ENCODE results near the gene TP53RK.
"Not testable (repeated sequence)": the region's sequence is repeated elsewhere in the genome, so short reads cannot be mapped to it uniquely, and the experiment has no call there.

Gene TP53RK

DNA sequence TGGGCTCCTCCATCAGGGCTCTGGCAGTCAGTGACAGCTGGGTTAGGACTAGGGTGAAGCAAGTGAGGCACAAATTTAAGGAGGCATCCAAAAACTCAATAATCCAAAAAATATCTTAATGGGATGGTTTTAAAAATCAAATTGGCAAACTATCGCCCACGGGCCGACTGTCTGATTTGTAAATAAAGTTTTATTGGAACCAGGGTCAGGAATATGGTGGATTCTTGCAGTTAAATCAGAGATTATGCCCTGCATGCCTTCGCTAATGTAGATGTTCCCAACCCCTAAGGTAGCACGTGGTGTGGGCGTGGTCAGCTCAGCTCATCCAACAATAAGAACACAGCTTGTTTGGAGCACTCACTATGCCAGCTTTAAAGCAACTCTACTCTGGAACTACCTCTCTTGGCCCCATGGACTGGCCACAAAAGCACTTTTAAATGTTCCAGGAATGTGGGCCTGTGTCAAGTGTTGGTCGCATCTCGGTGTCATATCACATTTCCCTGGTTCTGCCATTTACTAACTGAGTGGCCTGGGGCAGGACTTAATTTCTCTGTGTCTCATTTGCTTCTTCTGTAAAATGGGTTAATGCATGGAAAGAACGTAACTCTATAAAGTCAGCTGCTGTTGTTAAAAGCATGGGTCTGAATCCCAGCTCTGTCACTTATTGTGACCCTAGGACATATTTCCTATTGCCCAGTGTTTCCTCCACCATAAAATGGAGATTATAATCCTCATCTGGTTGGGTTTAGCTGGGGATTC, 7.0 kb downstream of the TP53RK start:
- DNase-seq: no peak

GRCh38 chr20:46681032-46681854, 8.0 kb downstream of the TP53RK start:
- DNase-seq: peak in 1 of 2 experiments; percentile 10

DNA sequence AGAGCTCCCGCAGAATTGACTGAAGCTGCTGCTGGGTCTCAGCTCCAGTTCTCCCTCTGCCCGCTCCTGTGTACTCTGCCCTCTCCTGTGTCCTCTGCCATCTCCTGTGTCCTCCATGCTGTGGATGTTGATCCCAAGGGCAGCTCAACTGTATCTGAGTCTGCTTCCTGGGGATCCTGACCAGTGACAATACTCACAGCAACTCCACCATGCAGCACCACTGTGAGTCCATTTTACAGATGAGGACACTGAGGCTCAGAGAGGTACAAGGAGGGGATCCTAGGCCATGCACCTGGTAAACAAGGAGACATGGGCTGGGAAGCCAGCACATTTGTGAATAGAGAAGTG, 8.6 kb downstream of the TP53RK start:
- no peak for DNase-seq

DNA sequence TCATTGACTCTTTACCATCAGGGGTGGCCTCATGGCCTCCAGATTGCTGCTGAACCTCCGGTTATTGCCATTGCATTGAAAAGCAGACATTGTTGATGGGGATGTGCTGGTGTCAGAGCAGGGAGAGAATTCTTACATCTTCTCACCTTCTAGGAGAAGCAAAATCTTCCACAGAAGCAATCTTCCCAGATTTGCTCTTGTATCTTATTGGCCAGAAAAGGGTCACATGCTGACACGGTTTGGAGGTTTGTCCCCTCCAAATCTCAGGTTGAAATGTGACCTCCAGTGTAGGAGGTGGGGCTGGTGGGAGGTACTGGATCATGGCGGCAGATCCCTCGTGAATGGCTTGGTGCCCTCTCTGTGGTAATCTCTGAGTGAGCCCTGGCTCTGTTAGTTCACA, 10.7 kb downstream of the TP53RK start:
- DNase-seq: no peak

DNA sequence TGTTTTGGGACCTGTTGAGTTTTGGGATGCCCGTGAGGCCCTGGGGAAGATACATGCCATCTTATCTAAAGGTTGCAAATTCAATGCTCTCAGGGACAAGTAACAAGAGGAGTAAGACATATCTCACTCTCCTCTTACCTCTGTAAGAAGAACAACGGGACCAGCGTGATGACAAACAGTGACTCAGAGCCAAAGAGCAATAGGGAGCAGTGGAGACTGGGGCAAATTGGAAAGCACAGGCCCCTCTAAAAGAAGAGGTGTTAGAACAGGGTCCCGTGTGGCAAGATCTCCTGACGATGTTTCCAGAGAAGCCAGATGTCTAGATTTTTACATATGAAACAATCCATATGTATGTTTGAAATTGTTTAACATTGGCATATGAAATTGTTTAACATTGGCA, 11.6 kb downstream of the TP53RK start:
- no peak for DNase-seq

DNA sequence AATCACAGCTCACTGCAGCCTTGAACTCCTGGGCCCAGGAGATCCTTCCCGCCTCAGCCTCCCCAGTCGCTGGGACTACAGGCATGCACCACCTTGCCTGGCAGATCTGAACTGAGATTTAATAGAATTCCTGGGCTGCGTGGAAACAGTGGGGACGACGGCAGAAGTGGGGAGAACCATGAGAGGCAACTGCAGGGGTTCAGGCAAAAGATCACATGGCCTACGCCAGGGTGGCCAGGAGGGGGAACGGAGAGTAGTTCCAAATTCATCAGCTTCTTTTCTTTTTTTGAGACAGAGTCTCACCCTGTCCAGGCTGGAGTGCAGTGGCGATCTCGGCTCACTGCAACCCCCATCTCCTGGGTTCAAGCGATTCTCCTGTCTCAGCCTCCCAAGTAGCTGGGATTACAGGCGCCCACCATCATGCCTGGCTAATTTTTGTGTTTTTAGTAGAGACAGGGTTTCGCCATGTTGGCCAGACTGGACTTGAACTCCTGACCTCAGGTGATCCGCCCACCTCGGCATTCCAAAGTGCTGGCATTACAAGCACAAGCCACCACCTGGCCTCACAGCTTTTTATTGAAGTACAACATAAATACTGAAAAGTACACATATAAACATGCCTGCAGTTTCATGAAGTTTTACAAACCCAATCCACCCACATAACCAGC, 12.5 kb downstream of the TP53RK start:
- DNase-seq: not testable (repeated sequence)

DNA sequence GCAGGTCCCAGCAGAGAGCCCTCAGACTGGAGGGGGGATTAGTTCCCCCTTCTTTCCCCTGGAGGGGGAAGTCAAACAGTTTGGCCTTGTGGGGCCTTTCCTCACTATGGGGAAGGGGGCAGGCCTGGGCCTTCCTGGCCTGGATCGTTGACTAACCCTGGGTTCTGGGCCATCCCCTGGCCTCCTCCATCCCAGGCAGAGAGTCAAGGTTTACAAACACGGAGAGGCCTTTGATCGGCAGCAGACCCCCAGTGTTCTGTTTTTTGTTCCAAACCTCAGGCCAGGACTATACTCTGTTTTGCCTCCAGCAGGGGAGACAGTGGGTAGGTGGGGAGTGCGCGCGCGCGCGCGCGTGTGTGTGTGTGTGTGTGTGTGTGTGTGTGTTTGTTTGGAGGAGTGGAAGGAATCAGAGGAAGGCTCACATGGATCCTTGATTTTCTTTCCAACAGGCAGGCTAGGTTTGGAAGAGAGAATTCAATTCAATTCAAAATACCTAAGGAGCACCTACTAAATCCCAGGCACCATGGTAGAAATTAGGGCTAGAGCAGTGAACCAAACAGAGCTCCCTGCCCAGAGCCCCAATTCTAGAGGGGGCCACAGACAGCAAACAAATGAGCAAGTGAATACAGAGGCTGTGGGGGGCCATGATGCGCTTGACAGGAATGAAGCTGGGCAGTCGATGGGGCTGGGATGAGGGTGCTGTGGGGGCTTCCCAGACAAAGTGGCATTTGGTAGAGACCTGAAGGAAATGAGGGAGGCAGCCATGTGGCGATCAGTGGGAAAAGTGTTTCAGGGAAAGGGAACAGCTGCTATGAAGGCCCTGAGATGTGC, 14.8 kb downstream of the TP53RK start:
- no peak for DNase-seq

DNA sequence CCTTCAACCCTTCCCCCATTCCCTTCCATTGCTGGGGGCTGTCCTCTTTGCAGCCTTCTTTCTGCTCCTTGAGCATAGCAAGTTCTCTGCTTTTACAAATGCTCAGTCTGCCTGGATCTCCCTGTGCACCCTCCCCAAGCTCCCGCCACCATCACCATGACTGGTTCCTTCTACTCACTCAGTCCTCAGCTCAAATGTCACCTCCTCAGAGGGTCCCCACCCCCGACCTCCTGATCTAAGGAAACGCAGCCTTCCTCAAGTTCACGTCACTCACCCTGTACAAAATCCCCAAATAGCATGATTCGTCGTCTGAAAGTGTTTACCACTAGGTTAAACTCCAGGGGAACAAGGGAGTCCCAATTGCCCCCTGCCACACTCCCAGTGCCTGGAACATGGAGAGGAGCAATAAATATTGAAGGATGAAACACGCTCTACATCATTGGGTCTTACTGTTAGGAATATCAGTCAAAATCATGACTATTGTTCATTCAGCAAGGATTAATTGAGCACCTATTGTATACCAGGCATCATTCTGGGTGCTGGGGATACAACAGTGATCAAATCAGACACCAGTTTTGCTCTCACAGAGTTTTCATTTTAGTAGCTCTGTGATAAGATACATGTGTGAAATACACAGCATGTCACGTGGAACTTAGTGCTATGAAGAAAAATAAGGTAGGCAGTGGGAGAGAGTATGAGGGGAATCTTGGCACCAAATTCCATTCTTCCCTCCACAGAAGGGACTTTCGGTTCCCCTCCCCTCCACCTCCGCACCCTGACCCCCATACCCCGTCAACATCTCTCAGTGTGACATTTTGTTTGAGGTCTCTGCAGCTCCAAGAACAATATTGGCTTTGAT, 15.6 kb downstream of the TP53RK start:
- DNase-seq: no peak

GRCh38 chr20:46672543-46673148, 16.6 kb downstream of the TP53RK start:
- no peak for DNase-seq

DNA sequence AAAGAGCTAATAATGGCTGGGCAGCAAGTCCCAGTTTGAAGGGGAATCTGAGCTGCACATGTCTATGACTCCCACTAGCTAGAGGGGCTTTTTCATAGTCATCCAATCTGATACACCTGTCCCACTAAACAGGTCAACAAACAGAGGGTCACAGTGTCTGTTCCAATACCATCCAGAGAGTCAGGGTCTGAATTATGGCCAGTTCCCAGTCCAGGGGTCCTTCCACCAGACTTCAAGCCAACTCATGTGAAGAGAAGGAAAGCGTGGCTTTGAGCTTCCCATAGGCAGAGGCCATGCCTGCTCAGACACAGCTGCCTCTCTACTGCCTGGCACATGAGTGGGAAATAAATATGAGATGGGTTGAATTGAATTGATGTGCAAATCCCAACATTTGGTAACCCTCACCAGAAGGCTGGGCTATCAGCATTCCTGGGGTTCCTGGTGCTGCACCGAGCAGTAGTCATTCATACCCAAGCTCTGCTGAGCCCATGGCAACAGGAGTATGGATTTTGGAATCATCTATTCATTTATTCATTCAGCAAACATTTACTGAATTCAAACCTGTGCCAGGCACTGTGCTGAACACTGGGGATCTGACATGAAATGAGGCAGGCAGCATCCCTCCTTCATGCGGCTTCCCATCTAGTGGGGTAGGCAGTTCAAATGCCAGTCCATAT, 17.2 kb downstream of the TP53RK start:
- no peak for DNase-seq

DNA sequence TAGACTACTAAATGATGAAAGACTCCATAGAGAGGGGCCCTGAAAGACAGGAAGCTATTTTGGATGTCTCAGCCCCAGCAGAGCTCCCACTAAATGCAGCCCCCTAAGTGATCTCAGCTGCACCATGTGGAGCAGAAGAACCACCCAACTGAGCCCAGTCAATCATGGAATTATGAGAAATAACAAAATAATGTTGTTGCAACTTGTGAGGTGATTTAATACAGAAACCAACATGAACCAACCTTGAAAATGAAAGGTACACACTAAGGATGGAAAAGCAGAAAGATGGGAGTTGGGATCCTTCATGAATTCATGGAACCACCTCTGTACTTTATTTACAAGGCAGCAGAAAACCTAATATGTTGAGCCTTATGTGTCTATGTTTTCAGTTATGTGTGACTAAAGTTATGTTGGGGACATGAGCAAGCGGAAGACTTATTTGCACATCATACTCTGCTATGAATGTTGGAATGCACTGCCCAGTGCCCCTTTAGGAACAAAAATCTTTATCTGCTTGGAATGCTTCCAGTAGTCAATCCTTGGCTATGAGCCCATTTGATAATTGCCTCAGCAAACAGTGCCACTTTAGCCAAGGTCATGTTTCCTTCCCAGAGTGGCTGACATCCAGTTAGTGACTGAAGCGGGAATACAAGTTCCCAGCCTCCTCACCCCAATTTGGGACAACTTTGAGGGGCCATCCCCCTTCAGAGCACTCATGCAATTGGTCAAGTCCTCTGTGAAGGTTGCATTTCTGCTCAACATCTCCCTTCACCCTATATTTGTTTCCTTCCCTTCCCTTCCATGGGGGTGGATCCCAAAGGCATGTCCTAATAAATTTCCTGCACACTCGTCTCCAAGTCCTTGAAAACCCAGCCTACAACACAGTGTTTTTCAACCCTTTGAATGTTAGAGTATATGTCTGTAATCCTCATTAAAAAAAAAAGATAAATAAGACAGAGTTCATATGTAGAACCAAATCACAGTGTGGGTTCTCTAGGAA, 18.4 kb downstream of the TP53RK start:
- DNase-seq: no peak

DNA sequence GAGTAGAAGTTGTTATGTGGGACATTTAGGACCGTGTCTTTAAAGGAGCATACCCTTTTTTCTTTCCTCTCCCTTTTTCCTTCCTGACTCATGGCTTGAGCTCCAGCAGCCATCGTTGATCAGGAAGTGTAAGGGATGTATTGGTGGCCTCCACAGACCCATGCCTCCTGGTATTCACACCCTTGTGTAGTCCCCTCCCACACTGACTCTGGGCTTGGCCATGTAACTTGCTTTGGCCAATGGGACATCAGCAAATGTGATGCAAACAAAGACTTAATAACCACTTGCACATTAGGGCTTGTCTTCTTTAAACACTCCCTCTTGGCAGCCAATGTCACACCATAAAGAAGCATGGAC, 19.0 kb downstream of the TP53RK start:
- DNase-seq: no peak

- DNase-seq: no peak
Observed at GRCh38 chr20:46666818-46667515, 22.3 kb downstream of the TP53RK start.

GRCh38 chr20:46666306-46666705, 22.9 kb downstream of the TP53RK start:
- DNase-seq: no peak

DNA sequence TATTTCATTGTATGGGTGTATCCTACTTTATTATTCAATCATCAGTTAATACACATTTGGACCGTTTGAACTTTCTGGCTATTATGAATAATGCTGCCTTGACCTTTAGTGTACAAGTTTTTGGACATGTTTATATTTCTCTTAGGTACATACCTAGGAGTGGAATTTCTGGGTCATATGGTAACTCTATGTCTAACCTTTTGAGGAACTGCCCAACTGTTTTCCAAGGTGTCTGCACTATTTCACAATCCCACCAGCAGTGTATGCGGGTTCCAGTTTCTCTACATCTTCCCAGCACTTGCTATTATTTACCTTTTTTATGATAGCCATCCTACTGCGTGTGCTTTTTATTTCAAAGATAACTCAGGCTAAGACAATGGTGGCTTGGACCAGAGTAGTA, 23.6 kb downstream of the TP53RK start:
- no peak for DNase-seq

GRCh38 chr20:46663531-46663930, 25.7 kb downstream of the TP53RK start:
- no peak for DNase-seq

- DNase-seq: no peak
Observed at GRCh38 chr20:46661659-46662058, 27.6 kb downstream of the TP53RK start.

DNA sequence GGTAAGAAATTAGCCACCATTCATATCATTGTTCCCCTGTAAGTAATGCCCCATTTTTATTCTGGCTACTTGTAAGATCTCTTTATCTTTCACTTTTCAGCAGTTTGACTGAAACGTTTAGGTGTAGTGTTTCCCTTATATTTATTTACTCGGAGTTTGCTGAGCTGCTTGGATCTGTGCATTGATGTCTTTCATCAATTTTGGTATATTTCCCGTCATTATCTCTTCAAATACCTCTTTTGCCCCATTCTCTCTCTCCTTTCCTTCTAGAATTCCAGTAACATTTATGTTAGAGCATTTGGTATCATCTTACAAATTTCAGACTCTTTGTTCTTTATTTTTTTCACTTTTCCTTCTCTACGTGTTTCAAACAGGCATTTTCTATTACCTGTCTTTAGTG, 28.8 kb downstream of the TP53RK start:
- DNase-seq: no peak

- DNase-seq: no peak
Observed at GRCh38 chr20:46657618-46658017, 31.6 kb downstream of the TP53RK start.
